PC-3 (cell line): ENCODE data around the gene CCDC187. TPM values are rescaled to one million over a fixed set of nuclear protein-coding genes. Genes with fewer than 3 reads are reported as not detected.

Source experiments
- ATAC-seq: fragments of 200-7000 bp; cut with Tn5 transposase; 2 replicates; pipeline ENCODE4 v1.9.1; 2020; ENCODE audit warnings: mild to moderate bottlenecking, moderate library complexity
- BruUV-seq: library from RNA; stranded (reverse); fragments of 400-500 nt; replicated peaks from 2 replicates; lab custom pipeline; 2021; lab: Mats Ljungman, UMichigan
- CTCF ChIA-PET: fragments of 300-600 bp; sonication (Branson Sonifier 250); formaldehyde crosslinking; loops from one replicate; lab custom pipeline; 2022; ENCODE audit warnings: antibody characterized with exemption; lab: Charles Lee
- POLR2A ChIA-PET: fragments of 300-600 bp; sonication (Branson Sonifier 250); formaldehyde crosslinking; loops from one replicate; lab custom pipeline; 2022; ENCODE audit warnings: antibody characterized with exemption; ENCODE audit not compliant: unreplicated experiment; lab: Charles Lee
- DNase-seq: peaks from one replicate; pipeline ENCODE4 v3.0.0-alpha.2; 2015
- H2AFZ ChIP-seq: fragments of 300-600 bp; sonication (generic); 2 replicates; pipeline ENCODE4 v1.6.0; 2016; ENCODE audit warnings: antibody characterized with exemption, low read length
- H3F3A ChIP-seq: fragments of 300-600 bp; sonication (generic); one replicate; pipeline ENCODE4 v1.6.0; 2017; ENCODE audit warnings: antibody characterized with exemption, low read length, control low read depth, mild to moderate bottlenecking; ENCODE audit not compliant: unreplicated experiment
- H3K27ac ChIP-seq: fragments of 300-600 bp; sonication (generic); 2 replicates; pipeline ENCODE4 v1.5.1; 2016; ENCODE audit warnings: mild to moderate bottlenecking, low read length
- H3K27me3 ChIP-seq: fragments of 300-600 bp; sonication (generic); 2 replicates; pipeline ENCODE4 v1.6.1; 2016; ENCODE audit warnings: low read length, mixed read lengths
- H3K36me3 ChIP-seq: fragments of 300-600 bp; sonication (generic); 2 replicates; pipeline ENCODE4 v1.6.1; 2016; ENCODE audit warnings: low read depth, mixed run types, low read length, mixed read lengths
- H3K4me1 ChIP-seq: fragments of 300-600 bp; sonication (generic); 2 replicates; pipeline ENCODE4 v1.5.1; 2016; ENCODE audit warnings: low read length; ENCODE audit not compliant: insufficient read depth
- H3K4me2 ChIP-seq: fragments of 300-600 bp; sonication (generic); 2 replicates; pipeline ENCODE4 v1.6.0; 2016; ENCODE audit warnings: low read length
- H3K4me3 ChIP-seq: fragments of 300-600 bp; sonication (generic); 2 replicates; pipeline ENCODE4 v1.5.1; 2016; ENCODE audit warnings: mild to moderate bottlenecking, low read length, mixed read lengths
- H3K79me2 ChIP-seq: fragments of 300-600 bp; sonication (generic); 2 replicates; pipeline ENCODE4 v1.6.1; 2017; ENCODE audit warnings: low read length, mixed read lengths
- H3K9ac ChIP-seq: fragments of 300-600 bp; sonication (generic); 2 replicates; pipeline ENCODE4 v1.6.0; 2016; ENCODE audit warnings: mild to moderate bottlenecking, low read length
- H3K9me2 ChIP-seq: fragments of 300-600 bp; sonication (generic); replicated peaks from 2 replicates; pipeline ENCODE4 v1.6.1; 2016; ENCODE audit warnings: mixed run types, low read length, mixed read lengths
- H3K9me3 ChIP-seq: fragments of 300-600 bp; sonication (generic); 2 replicates; pipeline ENCODE4 v1.6.1; 2016; ENCODE audit warnings: low read length, mixed read lengths
- H4K20me1 ChIP-seq: fragments of 300-600 bp; sonication (generic); 2 replicates; pipeline ENCODE4 v1.6.1; 2016; ENCODE audit warnings: low read length, mixed read lengths
- EZH2 ChIP-seq: fragments of 300-600 bp; sonication (generic); IDR thresholded peaks from one replicate; pipeline ENCODE4 v1.6.1; 2017; ENCODE audit warnings: antibody characterized with exemption, mild to moderate bottlenecking, low read length; ENCODE audit not compliant: unreplicated experiment
- EZH2phosphoT487 ChIP-seq: fragments of 300-600 bp; sonication (generic); IDR thresholded peaks from 2 replicates; pipeline ENCODE4 v1.6.1; 2018; ENCODE audit warnings: mild to moderate bottlenecking, antibody characterized with exemption, low read length, borderline replicate concordance
- intact Hi-C: fragments of 100-400 bp; cut with micrococcal nuclease; formaldehyde crosslinking; loops from 2 replicates; pipeline ENCODE4 v1.9.0; 2023
- total RNA-seq: library from RNA; depleted of rRNA; stranded (reverse); fragments of >200 nt; gene quantifications from 2 replicates; pipeline ENCODE4 v1.2.3, GENCODE V29; 2014
- TF ChIP-seq, protein P1 (sequence below): fragments of 300-600 bp; sonication (generic); conservative IDR thresholded peaks from 2 replicates; pipeline ENCODE4 v1.5.1; 2017; ENCODE audit warnings: antibody characterized with exemption, low read depth, mild to moderate bottlenecking, low read length

The CCDC187 gene
- total RNA-seq, 1 experiment from 2014 or later: 0.04 TPM

DNA sequence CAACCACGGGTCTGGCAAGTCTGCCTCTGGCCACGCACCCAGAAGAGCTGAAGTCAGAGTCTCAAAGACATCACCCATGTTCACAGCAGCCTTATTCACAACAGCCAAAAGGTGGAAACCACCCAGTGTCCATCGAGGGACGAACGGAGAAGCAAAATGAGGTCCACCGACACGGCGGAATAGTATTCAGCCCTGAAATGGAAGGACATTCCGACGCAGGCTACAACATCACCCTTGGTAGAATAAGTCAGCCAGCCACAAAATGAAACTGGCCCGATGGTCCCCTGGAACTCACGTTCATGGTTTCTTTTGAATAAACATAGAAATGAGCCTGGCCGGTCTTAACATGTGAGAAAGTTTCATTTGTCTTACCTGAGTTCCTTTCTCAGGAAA, 16.9 kb downstream of the CCDC187 start:
- peaks cover 5% of the 10 kb centered on the region; the same call in 1 of the 2 replicates for H3K4me1 ChIP-seq
- no peaks in the 10 kb centered on the region for H3F3A ChIP-seq
- H4K20me1 ChIP-seq: no peaks in the 10 kb centered on the region
- no peak overlapping the region for H3K27ac ChIP-seq
- no peaks in the 10 kb centered on the region for H3K36me3 ChIP-seq
- no peak for TF ChIP-seq EZH2
- no peak for TF ChIP-seq EZH2phosphoT487
- TF ChIP-seq, protein P1, sequence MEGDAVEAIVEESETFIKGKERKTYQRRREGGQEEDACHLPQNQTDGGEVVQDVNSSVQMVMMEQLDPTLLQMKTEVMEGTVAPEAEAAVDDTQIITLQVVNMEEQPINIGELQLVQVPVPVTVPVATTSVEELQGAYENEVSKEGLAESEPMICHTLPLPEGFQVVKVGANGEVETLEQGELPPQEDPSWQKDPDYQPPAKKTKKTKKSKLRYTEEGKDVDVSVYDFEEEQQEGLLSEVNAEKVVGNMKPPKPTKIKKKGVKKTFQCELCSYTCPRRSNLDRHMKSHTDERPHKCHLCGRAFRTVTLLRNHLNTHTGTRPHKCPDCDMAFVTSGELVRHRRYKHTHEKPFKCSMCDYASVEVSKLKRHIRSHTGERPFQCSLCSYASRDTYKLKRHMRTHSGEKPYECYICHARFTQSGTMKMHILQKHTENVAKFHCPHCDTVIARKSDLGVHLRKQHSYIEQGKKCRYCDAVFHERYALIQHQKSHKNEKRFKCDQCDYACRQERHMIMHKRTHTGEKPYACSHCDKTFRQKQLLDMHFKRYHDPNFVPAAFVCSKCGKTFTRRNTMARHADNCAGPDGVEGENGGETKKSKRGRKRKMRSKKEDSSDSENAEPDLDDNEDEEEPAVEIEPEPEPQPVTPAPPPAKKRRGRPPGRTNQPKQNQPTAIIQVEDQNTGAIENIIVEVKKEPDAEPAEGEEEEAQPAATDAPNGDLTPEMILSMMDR: no peak
- no TSS peak for BruUV-seq
- no peaks in the 10 kb centered on the region for H3K9me3 ChIP-seq
- no peaks in the 10 kb centered on the region for H3K27me3 ChIP-seq
- no peak for DNase-seq
- H3K79me2 ChIP-seq: no peaks in the 10 kb centered on the region
- ATAC-seq: no peak
- H2AFZ ChIP-seq: no peak overlapping the region
- H3K4me2 ChIP-seq: no peak overlapping the region
- H3K9me2 ChIP-seq: no peaks in the 10 kb centered on the region
- H3K9ac ChIP-seq: no peak overlapping the region
- H3K4me3 ChIP-seq: no peak overlapping the region
- CTCF ChIA-PET: no interaction called here
- intact Hi-C loops: no loop called here
- POLR2A ChIA-PET: no interaction called here

DNA sequence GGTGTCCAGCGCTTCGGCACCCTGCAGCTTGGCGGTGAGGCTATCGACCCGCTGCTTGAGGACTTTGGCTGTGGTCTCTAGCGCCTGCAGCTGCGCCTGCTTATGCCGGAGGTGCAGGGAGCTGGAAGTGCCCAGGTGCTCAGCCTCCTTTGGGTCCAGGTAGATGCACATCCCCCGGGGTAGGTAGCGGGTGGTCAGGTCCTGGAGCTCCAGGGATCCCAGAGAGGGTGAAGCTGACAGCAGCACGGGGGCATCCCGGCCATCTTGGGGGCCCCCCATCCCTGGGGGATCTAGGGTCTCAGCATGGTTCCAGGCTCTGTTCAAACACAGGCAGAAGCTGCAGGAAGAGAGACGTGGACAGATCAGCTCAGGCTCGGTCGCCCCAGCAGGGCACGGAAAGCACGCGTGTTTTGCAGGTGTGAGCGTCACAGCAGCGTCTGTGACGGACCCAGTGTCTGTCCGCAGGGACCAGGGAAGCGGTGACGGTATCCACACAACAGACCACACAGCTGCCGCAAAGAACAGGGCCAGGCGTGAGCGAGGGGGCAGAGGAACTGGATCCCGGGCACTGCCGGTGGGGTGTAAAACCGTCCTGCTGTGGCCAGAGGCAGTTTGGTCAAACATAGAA, 17.4 kb downstream of the CCDC187 start:
- ChIA-PET CTCF (no interaction called here), POLR2A (no interaction called here)
- intact Hi-C loops: no loop called here
- BruUV-seq: no TSS peak
- Histone ChIP-seq H3K4me3 (no peak overlapping the region), H4K20me1 (no peaks in the 10 kb centered on the region), H3K9me2 (no peaks in the 10 kb centered on the region), H3K27me3 (no peaks in the 10 kb centered on the region), H3K4me1 (peaks cover 5% of the 10 kb centered on the region; the same call in 1 of the 2 replicates), H2AFZ (no peak overlapping the region), H3K9ac (no peak overlapping the region), H3F3A (no peaks in the 10 kb centered on the region), H3K36me3 (no peaks in the 10 kb centered on the region), H3K4me2 (no peak overlapping the region), H3K27ac (no peak overlapping the region), H3K79me2 (no peaks in the 10 kb centered on the region), H3K9me3 (no peaks in the 10 kb centered on the region)
- no peak for DNase-seq
- no peak for ATAC-seq
- TF ChIP-seq EZH2: no peak
- no peak for TF ChIP-seq EZH2phosphoT487
- TF ChIP-seq, protein P1: no peak

DNA sequence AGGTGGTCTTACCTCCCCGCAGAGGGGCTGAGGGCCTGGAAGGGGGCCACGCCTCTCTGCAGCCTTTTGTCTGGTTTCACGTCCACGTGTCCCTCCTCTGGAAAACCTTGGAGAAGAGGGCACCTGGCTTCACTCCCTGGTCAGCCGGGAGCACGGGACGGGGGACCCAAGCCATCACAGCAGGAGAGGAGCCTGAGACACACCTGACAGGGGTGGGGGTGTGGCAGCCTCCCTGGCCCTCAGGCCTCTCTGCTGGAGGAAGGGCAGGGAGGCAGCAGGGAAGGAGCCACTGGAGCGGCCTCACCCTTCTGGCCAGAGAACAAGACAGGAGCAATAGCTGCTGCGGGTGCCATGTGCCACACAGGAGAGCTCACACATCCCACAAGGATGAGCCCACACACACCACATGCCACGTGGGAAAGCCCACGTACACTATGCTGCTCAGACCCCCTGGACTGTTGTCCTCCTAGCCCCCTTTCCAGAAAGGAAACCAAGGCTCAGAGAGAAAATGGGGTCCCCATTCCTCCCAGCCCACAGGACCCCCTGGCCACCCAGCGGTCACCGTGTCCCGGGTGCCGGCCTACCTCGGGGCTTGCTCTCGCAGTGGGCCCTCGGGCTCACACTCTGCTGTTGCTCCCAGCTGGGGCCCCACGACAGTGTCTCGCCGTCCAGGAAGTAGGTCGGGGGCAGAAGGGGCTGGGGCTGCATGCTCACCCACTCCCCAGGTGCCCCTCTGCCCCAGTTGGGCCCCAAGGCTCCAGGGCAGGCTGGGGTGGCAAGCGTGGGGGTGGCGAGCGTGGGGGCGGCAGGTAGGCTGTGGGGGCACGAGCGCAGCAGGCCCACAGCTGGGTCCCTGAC, 18.2 kb downstream of the CCDC187 start:
- intact Hi-C loops: no loop called here
- Histone ChIP-seq H3K4me2 (no peak overlapping the region), H3K4me1 (peaks cover 5% of the 10 kb centered on the region; the same call in 1 of the 2 replicates), H3K27me3 (no peaks in the 10 kb centered on the region), H3F3A (no peaks in the 10 kb centered on the region), H3K9me3 (no peaks in the 10 kb centered on the region), H3K4me3 (no peak overlapping the region), H3K9me2 (no peaks in the 10 kb centered on the region), H4K20me1 (no peaks in the 10 kb centered on the region), H2AFZ (no peak overlapping the region), H3K36me3 (no peaks in the 10 kb centered on the region), H3K27ac (no peak overlapping the region), H3K9ac (no peak overlapping the region), H3K79me2 (no peaks in the 10 kb centered on the region)
- no TSS peak for BruUV-seq
- TF ChIP-seq EZH2phosphoT487: no peak
- TF ChIP-seq EZH2: no peak
- TF ChIP-seq, protein P1: no peak
- ChIA-PET CTCF (no interaction called here), POLR2A (no interaction called here)
- DNase-seq (no peak), ATAC-seq (no peak)
